Stimulated activated CD8-positive, alpha-beta memory T cell treated with anti-CD3 and anti-CD28 coated beads, Interleukin-7, amount 100 ng/mL, for 48 hours (primary cell): ENCODE measurements around the gene DGCR2.
A peak's percentile ranks its signal among the peaks of the same experiment; 100 is the strongest.
"Not testable (repeated sequence)": the region's sequence is repeated elsewhere in the genome, so short reads cannot be mapped to it uniquely, and the experiment has no call there.

Experiments
- DNase-seq, 2 donors: peaks; one replicate each; pipeline ENCODE4 v3.0.0-alpha.2; 2020; ENCODE audit warnings: low read depth in 1 of 2; ENCODE audit errors: extremely low read depth in 1 of 2

Gene DGCR2

GRCh38 chr22:19012308-19012986, 109.8 kb downstream of the DGCR2 start:
- DNase-seq = no peak

GRCh38 chr22:19011611-19012010, 110.6 kb downstream of the DGCR2 start:
- DNase-seq = not testable (repeated sequence)

GRCh38 chr22:19011075-19011474, 111.1 kb downstream of the DGCR2 start:
- DNase-seq = no peak

- no peak for DNase-seq
Measured at GRCh38 chr22:19005905-19006304, 116.3 kb downstream of the DGCR2 start.

- DNase-seq = no peak
Measured at GRCh38 chr22:19004471-19004870, 117.7 kb downstream of the DGCR2 start.

GRCh38 chr22:19003508-19003907, 118.7 kb downstream of the DGCR2 start:
- no peak for DNase-seq

GRCh38 chr22:19002684-19003038, 119.6 kb downstream of the DGCR2 start:
- DNase-seq = no peak

- no peak for DNase-seq
Measured at GRCh38 chr22:19001204-19001603, 121.0 kb downstream of the DGCR2 start.

- DNase-seq = not testable (repeated sequence)
Measured at GRCh38 chr22:19000106-19000505, 122.1 kb downstream of the DGCR2 start.

- no peak for DNase-seq
Measured at GRCh38 chr22:18999416-18999815, 122.8 kb downstream of the DGCR2 start.

- DNase-seq = peak in 1 of 2 donors; percentile 14
Measured at GRCh38 chr22:18999008-18999407, 123.2 kb downstream of the DGCR2 start.

- no peak for DNase-seq
Measured at GRCh38 chr22:18997925-18998315, 124.3 kb downstream of the DGCR2 start.

GRCh38 chr22:18997306-18997924, 124.8 kb downstream of the DGCR2 start:
- DNase-seq = no peak

- no peak for DNase-seq
Measured at GRCh38 chr22:18996376-18996900, 125.8 kb downstream of the DGCR2 start.

GRCh38 chr22:18995327-18995711, 126.9 kb downstream of the DGCR2 start:
- no peak for DNase-seq

GRCh38 chr22:18994701-18995326, 127.4 kb downstream of the DGCR2 start:
- DNase-seq = no peak

- DNase-seq = no peak
Measured at GRCh38 chr22:18994056-18994455, 128.2 kb downstream of the DGCR2 start.

GRCh38 chr22:18992543-18993198, 129.5 kb downstream of the DGCR2 start:
- no peak for DNase-seq

- no peak for DNase-seq
Measured at GRCh38 chr22:18991821-18992442, 130.3 kb downstream of the DGCR2 start.

GRCh38 chr22:18991138-18991432, 131.1 kb downstream of the DGCR2 start:
- no peak for DNase-seq
